ENCODE results near the gene BEND6. TPM values are rescaled to one million over a fixed set of nuclear protein-coding genes. Genes with fewer than 3 reads are reported as not detected.

The BEND6 gene
- polyA plus RNA-seq, 1 donor from 2014 or later, result 8.6 TPM

DNA sequence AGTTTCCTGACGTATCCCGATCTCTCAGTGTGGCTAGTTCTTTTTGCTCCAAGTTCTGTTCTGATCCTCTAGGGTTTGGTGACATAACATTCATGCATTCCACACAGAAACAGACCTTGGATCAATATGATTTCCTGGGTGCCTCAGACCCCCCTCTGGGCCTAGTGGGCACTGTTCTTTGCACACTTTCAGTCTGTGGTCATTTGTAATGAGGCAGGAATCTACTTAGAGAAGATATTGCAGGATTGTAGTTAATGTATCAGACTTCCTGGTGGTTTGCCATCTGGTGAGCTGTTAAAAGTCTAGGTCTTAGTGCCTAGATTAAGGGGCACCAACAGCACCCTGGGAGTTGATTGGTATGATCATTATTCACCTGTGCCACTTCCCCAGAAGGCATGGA, 7.5 kb downstream of the BEND6 start:
- H3K4me2 ChIP-seq (ENCODE audit: low read length), result no peak overlapping the region
- no peak overlapping the region for H3K9ac ChIP-seq (ENCODE audit: low read length)
- H3K4me3 ChIP-seq (ENCODE audit: low read length), result no peak overlapping the region
- H2AFZ ChIP-seq (ENCODE audit: low read depth, low read length), result no peak overlapping the region
- no peak for TF ChIP-seq EZH2 (IDR thresholded peaks at IDR 0.05; ENCODE audit: borderline replicate concordance, insufficient read depth, low read length, poor library complexity, severe bottlenecking)
- no peak for TF ChIP-seq MXI1 (conservative IDR thresholded peaks at IDR 0.05; ENCODE audit: poor library complexity, severe bottlenecking)
- TF ChIP-seq, protein P1, sequence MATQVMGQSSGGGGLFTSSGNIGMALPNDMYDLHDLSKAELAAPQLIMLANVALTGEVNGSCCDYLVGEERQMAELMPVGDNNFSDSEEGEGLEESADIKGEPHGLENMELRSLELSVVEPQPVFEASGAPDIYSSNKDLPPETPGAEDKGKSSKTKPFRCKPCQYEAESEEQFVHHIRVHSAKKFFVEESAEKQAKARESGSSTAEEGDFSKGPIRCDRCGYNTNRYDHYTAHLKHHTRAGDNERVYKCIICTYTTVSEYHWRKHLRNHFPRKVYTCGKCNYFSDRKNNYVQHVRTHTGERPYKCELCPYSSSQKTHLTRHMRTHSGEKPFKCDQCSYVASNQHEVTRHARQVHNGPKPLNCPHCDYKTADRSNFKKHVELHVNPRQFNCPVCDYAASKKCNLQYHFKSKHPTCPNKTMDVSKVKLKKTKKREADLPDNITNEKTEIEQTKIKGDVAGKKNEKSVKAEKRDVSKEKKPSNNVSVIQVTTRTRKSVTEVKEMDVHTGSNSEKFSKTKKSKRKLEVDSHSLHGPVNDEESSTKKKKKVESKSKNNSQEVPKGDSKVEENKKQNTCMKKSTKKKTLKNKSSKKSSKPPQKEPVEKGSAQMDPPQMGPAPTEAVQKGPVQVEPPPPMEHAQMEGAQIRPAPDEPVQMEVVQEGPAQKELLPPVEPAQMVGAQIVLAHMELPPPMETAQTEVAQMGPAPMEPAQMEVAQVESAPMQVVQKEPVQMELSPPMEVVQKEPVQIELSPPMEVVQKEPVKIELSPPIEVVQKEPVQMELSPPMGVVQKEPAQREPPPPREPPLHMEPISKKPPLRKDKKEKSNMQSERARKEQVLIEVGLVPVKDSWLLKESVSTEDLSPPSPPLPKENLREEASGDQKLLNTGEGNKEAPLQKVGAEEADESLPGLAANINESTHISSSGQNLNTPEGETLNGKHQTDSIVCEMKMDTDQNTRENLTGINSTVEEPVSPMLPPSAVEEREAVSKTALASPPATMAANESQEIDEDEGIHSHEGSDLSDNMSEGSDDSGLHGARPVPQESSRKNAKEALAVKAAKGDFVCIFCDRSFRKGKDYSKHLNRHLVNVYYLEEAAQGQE (IDR thresholded peaks at IDR 0.05; ENCODE audit: borderline replicate concordance), result no peak
- no peak for TF ChIP-seq POLR2AphosphoS5 (IDR thresholded peaks at IDR 0.05)
- no peak for TF ChIP-seq EP300 (conservative IDR thresholded peaks at IDR 0.05; ENCODE audit: poor library complexity, severe bottlenecking)
- no peak for TF ChIP-seq RAD21 (conservative IDR thresholded peaks at IDR 0.05)
- no peak for TF ChIP-seq SMC3 (conservative IDR thresholded peaks at IDR 0.05; ENCODE audit: poor library complexity)
- TF ChIP-seq, protein P2, sequence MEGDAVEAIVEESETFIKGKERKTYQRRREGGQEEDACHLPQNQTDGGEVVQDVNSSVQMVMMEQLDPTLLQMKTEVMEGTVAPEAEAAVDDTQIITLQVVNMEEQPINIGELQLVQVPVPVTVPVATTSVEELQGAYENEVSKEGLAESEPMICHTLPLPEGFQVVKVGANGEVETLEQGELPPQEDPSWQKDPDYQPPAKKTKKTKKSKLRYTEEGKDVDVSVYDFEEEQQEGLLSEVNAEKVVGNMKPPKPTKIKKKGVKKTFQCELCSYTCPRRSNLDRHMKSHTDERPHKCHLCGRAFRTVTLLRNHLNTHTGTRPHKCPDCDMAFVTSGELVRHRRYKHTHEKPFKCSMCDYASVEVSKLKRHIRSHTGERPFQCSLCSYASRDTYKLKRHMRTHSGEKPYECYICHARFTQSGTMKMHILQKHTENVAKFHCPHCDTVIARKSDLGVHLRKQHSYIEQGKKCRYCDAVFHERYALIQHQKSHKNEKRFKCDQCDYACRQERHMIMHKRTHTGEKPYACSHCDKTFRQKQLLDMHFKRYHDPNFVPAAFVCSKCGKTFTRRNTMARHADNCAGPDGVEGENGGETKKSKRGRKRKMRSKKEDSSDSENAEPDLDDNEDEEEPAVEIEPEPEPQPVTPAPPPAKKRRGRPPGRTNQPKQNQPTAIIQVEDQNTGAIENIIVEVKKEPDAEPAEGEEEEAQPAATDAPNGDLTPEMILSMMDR (IDR thresholded peaks at IDR 0.05; ENCODE audit: poor library complexity, severe bottlenecking), result no peak
- TF ChIP-seq TAF1 (IDR thresholded peaks at IDR 0.05; ENCODE audit: low read depth), result no peak
- H4K20me1 ChIP-seq (ENCODE audit: insufficient read depth), result no peaks in the 10 kb centered on the region
- no peaks in the 10 kb centered on the region for H3K79me2 ChIP-seq (replicated peaks; ENCODE audit: insufficient read depth, low read length)
- H3F3A ChIP-seq (ENCODE audit: insufficient read depth, low read length, poor library complexity, severe bottlenecking), result no peaks in the 10 kb centered on the region
- H3K9me2 ChIP-seq (ENCODE audit: insufficient read depth, low read length), result no peaks in the 10 kb centered on the region
- no peaks in the 10 kb centered on the region for H3K27me3 ChIP-seq (ENCODE audit: insufficient read depth, low read depth, low read length)
- H3K27ac ChIP-seq (ENCODE audit: low read length), result no peak overlapping the region
- H3K36me3 ChIP-seq (ENCODE audit: insufficient read depth, low read length), result no peaks in the 10 kb centered on the region
- no peaks in the 10 kb centered on the region for H3K9me3 ChIP-seq (ENCODE audit: low read length)

DNA sequence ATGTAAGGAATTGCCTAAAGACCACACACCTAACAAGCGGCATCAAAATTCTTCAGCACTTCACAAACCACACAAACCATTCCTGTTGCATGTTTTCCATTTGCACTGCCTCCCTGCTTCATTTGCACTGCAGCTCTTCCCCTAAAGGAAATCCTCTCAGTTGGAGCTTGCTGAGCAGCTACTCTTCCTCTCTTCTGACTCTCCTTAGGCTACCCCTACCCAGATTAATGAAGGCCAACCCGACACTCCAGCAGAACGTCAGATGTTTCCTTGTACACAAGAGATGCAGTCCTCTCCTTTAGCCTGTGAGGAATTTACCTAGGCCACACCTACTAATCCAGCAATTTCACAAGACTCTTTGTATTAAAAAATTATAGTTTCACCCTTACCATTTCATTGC, 8.1 kb downstream of the BEND6 start:
- H3K27me3 ChIP-seq (ENCODE audit: insufficient read depth, low read depth, low read length), result no peaks in the 10 kb centered on the region
- H4K20me1 ChIP-seq (ENCODE audit: insufficient read depth), result no peaks in the 10 kb centered on the region
- H3K4me2 ChIP-seq (ENCODE audit: low read length), result no peak overlapping the region
- H3K79me2 ChIP-seq (replicated peaks; ENCODE audit: insufficient read depth, low read length), result no peaks in the 10 kb centered on the region
- H3K9me3 ChIP-seq (ENCODE audit: low read length), result no peaks in the 10 kb centered on the region
- no peak overlapping the region for H2AFZ ChIP-seq (ENCODE audit: low read depth, low read length)
- no peak overlapping the region for H3K9ac ChIP-seq (ENCODE audit: low read length)
- H3K27ac ChIP-seq (ENCODE audit: low read length), result no peak overlapping the region
- H3K36me3 ChIP-seq (ENCODE audit: insufficient read depth, low read length), result no peaks in the 10 kb centered on the region
- H3F3A ChIP-seq (ENCODE audit: insufficient read depth, low read length, poor library complexity, severe bottlenecking), result no peaks in the 10 kb centered on the region
- TF ChIP-seq EZH2 (IDR thresholded peaks at IDR 0.05; ENCODE audit: borderline replicate concordance, insufficient read depth, low read length, poor library complexity, severe bottlenecking) (no peak), SMC3 (conservative IDR thresholded peaks at IDR 0.05; ENCODE audit: poor library complexity) (no peak)
- TF ChIP-seq, protein P2 (IDR thresholded peaks at IDR 0.05; ENCODE audit: poor library complexity, severe bottlenecking), result no peak
- no peaks in the 10 kb centered on the region for H3K9me2 ChIP-seq (ENCODE audit: insufficient read depth, low read length)
- H3K4me3 ChIP-seq (ENCODE audit: low read length), result no peak overlapping the region

Data from neural cell (in vitro differentiated cells).